Stimulated activated CD8-positive, alpha-beta memory T cell treated with anti-CD3 and anti-CD28 coated beads, Interleukin-7, amount 100 ng/mL, for 4 hours (primary cell): ENCODE results near the gene TPP1.

Experiments used
- DNase-seq, 2 donors: peaks; one replicate each; pipeline ENCODE4 v3.0.0-alpha.2; 2020; ENCODE audit warnings: low read depth in 2 of 2

Gene TPP1

GRCh38 chr11:6611963-6612212 lies 7.3 kb downstream of the TPP1 start:
- no peak for DNase-seq

DNA sequence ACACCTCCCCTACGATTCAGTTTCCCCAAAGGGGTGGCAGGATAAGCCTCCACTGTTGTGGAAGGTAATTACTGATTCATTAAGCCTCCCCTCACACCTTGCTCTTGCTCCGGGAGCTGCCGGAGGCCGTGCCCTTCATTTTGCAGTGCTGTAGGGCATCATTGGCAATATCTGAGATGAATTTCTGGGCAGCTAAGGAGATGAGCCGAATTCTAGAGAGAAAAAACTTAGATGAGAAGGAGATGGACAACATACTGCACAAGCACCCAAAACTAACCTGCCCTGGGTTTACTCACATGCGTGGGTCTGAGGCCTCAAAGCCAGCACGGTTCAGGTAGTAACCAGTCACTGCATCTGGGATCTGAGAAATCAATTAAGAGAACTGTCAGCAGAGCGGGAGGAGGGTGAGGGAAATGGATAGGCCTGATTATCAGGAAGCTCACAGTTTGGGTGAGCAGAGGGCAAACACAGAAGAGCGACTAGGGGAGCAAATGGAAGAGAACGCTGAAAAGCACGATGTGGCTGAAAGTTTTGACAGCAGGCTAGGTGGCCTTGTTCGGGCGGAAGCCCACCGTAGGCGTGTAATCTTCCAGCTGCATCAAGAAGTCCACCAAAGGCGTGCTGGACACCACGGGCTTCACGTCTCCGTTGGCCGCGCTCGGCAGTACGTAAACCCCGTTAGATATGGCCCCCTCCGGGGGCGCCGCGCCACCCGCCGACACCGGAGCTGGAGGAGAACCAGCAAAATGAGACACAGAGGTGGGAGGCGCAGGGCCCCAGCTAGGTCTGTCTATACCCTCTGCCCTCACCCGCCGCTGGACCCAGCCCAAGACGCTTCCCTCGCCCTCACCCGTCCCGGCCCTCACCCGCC lies 7.9 kb downstream of the TPP1 start:
- no peak for DNase-seq

- no peak for DNase-seq
Observed at GRCh38 chr11:6610591-6610990, 8.6 kb downstream of the TPP1 start.

GRCh38 chr11:6609502-6610015 lies 9.7 kb downstream of the TPP1 start:
- no peak for DNase-seq

- DNase-seq, result no peak
Observed at GRCh38 chr11:6608726-6609501, 10.3 kb downstream of the TPP1 start.

DNA sequence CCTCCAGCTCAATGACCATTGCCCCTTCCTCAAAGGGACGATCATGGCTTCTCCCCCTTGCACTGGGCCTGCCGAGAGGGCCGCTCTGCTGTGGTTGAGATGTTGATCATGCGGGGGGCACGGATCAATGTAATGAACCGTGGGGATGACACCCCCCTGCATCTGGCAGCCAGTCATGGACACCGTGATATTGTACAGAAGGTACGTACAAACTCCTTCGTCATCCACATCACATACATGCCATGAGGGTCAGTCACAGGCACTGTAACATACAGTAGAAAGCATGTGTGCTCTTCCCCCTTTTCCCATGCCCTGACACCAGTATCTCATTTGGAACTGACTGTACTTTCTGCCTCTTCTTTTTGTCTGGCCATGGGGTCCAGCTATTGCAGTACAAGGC lies 11.2 kb downstream of the TPP1 start:
- DNase-seq, result no peak

DNA sequence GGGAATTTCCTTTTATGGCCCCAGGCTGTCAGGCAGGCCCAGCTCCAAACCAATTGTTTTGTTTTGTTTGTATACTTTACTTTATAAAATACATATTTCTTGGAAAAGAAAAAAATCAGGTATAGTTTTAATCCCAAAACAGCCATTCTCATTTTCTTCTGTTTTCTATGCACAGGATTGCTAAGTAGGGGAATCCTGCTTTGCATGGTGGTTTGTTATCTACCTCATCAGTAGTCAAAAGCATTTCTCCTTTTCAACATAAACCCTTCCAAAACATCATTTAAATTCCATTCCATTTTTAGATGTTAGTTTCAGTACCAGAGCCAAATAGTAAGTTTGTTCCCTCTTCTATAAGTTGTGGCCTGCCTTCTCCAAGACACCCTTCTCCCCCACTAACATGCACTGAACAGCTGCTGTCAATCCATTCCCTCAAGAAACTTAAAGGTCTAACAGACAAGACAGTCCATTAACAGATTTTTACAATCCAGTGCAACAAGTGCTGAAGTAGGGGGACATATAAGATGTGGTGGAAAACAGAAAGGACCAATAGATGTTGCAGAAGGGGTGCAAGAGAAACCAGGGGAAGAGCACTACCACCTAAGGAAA lies 11.9 kb downstream of the TPP1 start:
- DNase-seq, result no peak

GRCh38 chr11:6606471-6607189 lies 12.6 kb downstream of the TPP1 start:
- DNase-seq, result peak; percentile 27 to 54

- DNase-seq, result no peak
Observed at GRCh38 chr11:6604790-6605189, 14.4 kb downstream of the TPP1 start.

- peak; percentile 32 to 38 for DNase-seq
Observed at GRCh38 chr11:6604081-6604626, 15.1 kb downstream of the TPP1 start.

GRCh38 chr11:6603287-6604080 lies 15.7 kb downstream of the TPP1 start, which contains the start of the genes ILK and RRP8:
Gene ILK (plus strand): TSS chr11:6603774. CDS start chr11:6604272, 498 bp downstream.
Gene RRP8 (minus strand): TSS chr11:6603616. CDS start chr11:6603502, 114 bp downstream.
- peak; percentile 72 to 81 for DNase-seq

DNA sequence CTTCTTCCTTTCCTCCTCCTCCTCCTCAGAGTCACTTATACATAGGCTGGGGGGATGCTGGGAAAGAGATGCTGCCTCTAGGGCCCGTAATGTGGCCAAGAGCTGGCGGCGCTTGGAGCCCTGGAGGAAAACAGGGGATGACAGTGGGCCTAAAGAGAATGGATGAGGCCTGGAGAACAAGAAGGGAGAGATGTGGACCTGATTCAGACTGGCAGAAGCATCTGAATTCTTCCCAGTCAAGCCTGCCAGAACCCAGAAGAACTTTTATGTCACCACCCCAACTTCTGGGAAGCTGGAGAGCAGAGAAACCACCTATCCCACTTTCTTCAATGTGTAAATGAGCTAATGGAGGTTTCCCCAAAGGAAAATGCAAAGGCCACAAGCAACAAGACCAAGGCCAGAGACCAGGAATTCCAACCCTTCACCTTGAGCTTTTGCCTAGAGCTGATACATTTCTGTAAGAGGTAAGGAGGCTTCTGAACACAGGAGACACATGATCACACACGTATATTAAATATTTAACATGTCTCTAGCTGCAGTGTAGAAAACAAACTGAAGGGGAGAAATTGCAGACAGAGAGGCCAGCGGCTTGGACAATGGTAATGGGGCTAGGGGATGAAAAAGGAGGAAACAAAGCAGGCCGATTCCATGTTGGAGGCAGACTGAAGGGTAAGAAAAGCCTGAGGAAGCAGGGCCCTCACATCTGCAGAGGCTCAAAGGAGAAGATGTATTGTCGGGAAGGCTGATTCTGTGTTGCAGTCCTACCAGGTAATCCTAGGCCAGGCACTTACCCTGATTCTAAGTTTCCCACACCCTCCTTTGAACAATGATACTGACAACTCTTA lies 16.9 kb downstream of the TPP1 start:
- DNase-seq, result no peak

DNA sequence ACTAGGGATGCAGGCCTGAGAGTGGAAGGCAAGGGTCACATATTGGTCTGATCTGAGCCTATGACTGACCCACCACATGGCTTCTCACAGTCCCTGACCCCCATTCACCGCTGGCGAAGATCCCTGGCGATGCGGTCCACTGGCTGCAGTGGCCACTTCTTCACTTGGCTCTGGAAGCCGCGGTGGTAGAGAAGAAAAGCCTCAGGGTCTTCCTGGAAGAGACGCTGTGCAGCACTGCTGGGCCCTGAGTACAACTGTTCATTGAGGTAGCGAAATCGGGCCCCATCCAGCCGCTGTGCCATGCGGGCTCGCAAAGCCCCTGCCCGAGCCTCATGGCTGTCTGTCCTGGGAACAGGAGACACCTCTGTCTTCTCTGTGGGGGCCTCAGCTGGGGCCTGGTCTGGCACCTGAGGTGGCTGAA lies 18.2 kb downstream of the TPP1 start:
- DNase-seq, result no peak

GRCh38 chr11:6599881-6600390 lies 19.3 kb downstream of the TPP1 start:
- no peak for DNase-seq

- no peak for DNase-seq
Observed at GRCh38 chr11:6599449-6599848, 19.8 kb downstream of the TPP1 start.

DNA sequence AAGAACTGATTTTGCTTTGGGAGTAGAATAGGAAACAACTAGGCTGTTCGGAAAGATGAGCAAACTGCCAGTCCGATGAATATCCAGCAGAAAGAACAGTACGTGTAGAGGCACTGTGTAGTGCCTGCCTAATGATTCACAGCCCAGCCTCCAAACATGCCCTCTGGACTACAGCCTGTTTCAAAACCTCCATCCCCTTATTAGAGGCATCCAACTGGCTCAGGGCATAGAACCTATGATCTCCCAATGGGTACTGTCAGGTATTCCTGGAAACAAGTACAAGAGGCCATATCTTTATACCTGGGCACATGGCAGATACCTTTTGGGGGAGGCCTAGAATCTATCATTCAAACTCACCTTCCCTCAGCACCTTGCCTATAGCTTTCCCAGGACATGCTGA lies 20.7 kb downstream of the TPP1 start:
- DNase-seq, result no peak

DNA sequence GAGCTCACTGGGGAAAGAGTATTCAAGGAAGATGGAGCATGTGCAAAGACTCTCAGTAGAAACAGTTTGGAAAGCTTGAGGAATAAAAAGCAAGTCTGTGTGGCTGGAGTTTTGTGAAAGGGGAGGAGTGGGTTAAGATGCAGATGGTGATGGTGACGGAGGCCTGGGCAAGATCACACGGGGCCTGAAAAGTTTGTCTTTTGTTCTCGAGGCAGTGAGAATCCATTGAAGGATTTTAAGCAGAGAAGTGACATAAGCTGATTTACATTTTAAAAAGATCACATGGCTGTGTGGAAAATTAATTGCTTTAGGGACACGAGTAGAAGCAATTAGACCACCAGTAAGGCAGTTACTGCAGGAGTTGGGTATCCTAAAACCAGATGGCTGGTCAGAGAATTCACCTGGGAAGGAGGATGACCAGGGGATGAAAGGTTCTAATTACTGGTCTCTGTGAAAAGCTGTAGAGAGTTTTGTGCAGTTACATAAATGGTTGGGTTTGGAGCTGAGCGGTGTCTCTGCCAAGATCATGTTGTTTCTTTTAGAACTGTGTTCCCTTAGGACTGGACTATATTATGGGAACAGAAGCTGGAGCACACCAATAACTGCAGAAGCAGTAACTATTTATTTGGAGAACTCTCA lies 22.9 kb downstream of the TPP1 start:
- DNase-seq, result no peak

- no peak for DNase-seq
Observed at GRCh38 chr11:6594142-6594768, 25.0 kb downstream of the TPP1 start.

- DNase-seq, result no peak
Observed at GRCh38 chr11:6588018-6588417, 31.2 kb downstream of the TPP1 start.
